ENCODE measurements around the gene DAZ1.
"Not testable (repeated sequence)": the region's sequence is repeated elsewhere in the genome, so short reads cannot be mapped to it uniquely, and the experiment has no call there.

DAZ1 gene

DNA sequence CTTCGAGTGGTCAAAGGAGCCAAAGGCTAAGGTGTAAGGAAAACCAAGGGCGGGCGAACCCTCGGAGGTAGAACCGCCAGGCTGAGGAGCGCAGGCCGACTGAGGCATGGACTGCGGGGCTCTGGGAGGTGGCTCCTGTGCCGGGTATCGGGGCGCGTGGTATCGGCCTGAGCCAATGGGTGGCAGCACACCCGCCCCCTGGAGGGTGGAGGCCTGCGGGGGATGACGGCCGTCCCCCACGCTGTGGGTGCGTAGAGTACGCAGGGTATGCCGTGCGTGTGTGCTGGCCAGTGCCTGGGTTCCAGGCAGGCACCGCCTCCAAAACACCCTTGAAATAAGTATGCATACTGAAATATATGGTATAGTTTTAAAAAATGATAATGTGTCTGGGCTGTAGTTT lies at the start of gene DAZ1:
TSS of gene DAZ1 (minus strand) at position 101 of the 400 bp plus-strand sequence. CDS start 208 bp downstream, outside the sequence.
- not testable (repeated sequence) for DNase-seq (ENCODE audit: low read depth in 2 of 2)

DNA sequence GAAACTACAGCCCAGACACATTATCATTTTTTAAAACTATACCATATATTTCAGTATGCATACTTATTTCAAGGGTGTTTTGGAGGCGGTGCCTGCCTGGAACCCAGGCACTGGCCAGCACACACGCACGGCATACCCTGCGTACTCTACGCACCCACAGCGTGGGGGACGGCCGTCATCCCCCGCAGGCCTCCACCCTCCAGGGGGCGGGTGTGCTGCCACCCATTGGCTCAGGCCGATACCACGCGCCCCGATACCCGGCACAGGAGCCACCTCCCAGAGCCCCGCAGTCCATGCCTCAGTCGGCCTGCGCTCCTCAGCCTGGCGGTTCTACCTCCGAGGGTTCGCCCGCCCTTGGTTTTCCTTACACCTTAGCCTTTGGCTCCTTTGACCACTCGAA lies 20.4 kb upstream of the DAZ1 start, which contains the start of gene DAZ2:
TSS of gene DAZ2 (plus strand) at position 301 of the 400 bp plus-strand sequence. CDS start 208 bp downstream, outside the sequence.
- DNase-seq (ENCODE audit: low read depth in 2 of 2): not testable (repeated sequence)

GRCh38 chrY:23210681-23211080 lies 11.9 kb upstream of the DAZ1 start:
- DNase-seq (ENCODE audit: low read depth in 2 of 2): not testable (repeated sequence)

DNA sequence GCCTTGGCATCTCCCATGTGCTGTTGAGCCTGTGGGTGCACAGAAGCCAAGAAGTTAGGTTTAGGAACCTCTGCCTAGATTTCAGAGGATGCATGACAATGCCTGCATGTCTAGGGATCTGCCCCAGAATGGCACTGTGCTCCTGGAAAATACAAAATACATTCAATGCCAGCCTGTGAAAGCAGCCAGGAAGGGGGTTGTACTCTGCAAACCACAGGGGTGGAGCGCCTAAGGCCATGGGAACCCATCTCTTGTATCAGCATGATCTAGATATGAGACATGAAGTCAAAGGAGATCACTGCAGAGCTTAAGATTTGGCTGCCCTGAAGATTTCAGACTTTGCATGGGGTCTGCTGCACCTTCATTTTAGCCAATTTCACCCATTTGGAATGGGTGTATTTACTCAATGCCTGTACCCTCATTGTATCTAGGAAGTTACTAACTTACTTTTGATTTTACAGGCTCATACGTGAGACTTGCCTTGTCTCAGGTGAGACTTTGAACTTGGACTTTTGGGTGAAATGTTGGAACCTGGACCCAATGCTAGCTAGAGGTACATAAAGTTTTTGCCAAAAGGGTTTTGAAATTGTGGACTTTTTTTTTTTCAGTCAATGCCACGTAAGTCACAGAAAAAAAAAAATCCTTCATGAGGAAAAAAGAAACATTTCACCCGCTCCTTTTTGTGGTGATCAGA lies 11.1 kb upstream of the DAZ1 start:
- DNase-seq (ENCODE audit: low read depth in 2 of 2): not testable (repeated sequence)

GRCh38 chrY:23207455-23207854 lies 8.6 kb upstream of the DAZ1 start:
- not testable (repeated sequence) for DNase-seq (ENCODE audit: low read depth in 2 of 2)

All from stimulated activated CD4-positive, alpha-beta T cell treated with anti-CD3 and anti-CD28 coated beads, Interleukin-1b, Interleukin-23, amount 100 ng/mL, for 4 hours (primary cell).